AG09319 (cell line): ENCODE data around the gene ARHGEF9.

Experiments
- DNase-seq: peaks from one replicate; pipeline ENCODE4 v3.0.0-alpha.2; 2010; ENCODE audit warnings: low read depth; ENCODE audit errors: extremely low read depth
- TF ChIP-seq, protein P1 (sequence below): IDR thresholded peaks from 2 replicates; pipeline ENCODE4 v1.5.1; 2011; ENCODE audit warnings: low read depth, mild to moderate bottlenecking, inconsistent platforms, low read length, moderate library complexity

ARHGEF9 gene

GRCh38 chrX:63613531-63614028, 171.4 kb downstream of the ARHGEF9 start:
- TF ChIP-seq, protein P1, sequence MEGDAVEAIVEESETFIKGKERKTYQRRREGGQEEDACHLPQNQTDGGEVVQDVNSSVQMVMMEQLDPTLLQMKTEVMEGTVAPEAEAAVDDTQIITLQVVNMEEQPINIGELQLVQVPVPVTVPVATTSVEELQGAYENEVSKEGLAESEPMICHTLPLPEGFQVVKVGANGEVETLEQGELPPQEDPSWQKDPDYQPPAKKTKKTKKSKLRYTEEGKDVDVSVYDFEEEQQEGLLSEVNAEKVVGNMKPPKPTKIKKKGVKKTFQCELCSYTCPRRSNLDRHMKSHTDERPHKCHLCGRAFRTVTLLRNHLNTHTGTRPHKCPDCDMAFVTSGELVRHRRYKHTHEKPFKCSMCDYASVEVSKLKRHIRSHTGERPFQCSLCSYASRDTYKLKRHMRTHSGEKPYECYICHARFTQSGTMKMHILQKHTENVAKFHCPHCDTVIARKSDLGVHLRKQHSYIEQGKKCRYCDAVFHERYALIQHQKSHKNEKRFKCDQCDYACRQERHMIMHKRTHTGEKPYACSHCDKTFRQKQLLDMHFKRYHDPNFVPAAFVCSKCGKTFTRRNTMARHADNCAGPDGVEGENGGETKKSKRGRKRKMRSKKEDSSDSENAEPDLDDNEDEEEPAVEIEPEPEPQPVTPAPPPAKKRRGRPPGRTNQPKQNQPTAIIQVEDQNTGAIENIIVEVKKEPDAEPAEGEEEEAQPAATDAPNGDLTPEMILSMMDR = no peak
- no peak for DNase-seq

GRCh38 chrX:63585936-63586335, 199.1 kb downstream of the ARHGEF9 start:
- DNase-seq = no peak
- TF ChIP-seq, protein P1 = no peak
